NCI-H82 (cell line): ENCODE data around the gene ENPEP.
"Not testable (repeated sequence)": the region's sequence is repeated elsewhere in the genome, so short reads cannot be mapped to it uniquely, and the experiment has no call there.

Experiments
- DNase-seq: peaks from one replicate; lab custom pipeline; 2025; lab: John Stamatoyannopoulos, UW

Gene ENPEP

DNA sequence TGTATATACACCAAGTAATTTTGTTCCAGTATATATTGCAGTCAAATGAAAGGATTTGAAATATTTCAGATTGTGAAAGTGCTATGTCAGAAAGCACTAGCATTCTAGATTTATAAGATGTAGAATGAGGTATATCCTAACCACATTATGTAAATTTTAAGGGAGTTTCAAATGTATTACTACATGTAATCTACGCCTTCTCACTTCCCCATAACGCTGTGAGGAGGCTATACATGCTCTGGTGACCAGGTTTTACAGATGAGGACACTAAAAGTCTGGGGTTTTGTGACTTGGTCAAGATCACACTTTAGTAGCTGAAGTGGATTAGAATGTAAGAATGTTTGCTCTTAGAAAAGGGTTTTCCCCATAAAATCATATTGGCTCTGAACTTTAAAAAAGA, 8.1 kb downstream of the ENPEP start:
- no peak for DNase-seq

DNA sequence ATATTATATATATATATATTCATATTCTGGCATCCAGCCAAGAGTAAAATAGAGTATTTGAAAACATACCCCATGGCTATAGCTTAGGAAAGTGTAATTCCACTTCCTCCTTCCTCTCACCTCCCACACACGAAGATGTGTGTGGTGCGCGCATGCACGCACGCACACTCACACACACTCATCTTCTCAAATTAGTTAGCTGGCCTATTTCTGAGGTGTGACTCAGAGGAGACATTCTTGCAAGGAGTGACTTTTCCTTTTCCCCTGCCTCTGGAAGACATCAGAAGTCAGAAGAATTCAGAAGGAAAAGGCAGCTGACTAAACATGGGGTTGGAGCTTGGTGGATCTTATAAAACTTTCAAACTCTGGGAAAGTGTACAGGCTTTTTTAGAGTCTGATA, 8.8 kb downstream of the ENPEP start:
- no peak for DNase-seq

DNA sequence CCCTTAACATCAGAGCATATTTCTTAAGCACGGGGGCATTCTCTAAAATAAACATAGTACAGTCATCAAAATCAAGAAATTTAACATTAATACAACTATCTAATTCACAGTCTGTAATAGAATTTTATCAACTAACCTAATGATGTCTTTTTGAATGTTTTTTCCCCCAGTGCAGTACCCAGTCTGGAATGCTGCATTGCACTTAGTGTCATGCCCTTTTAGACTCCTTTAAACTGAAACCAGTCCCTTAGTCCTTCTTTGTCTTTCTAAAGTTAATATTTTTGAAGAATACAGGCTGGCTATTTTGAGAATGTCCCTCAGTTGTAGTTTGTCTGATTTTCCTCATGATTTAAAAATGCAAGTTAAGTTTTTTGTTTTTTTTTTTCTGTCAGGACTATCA, 9.5 kb downstream of the ENPEP start:
- no peak for DNase-seq

DNA sequence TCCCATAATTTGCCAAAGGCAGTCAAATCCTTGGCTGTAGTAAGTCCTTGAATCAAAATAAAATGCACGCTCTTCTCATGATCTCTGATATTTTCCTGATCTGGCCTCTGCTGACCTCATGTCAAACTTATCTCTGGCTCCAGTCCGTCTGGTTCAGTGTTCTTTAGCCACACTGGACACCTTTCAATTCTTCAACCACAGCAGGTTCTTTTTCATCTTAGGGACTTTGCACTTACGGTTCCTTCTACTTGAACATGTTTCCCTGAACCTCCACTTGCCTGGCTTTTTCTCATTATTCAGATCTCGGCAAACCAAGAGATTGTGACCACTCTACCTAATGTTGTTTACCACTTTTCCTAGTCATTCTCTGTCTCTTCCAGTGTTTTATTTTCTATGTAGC, 10.3 kb downstream of the ENPEP start:
- DNase-seq: no peak

DNA sequence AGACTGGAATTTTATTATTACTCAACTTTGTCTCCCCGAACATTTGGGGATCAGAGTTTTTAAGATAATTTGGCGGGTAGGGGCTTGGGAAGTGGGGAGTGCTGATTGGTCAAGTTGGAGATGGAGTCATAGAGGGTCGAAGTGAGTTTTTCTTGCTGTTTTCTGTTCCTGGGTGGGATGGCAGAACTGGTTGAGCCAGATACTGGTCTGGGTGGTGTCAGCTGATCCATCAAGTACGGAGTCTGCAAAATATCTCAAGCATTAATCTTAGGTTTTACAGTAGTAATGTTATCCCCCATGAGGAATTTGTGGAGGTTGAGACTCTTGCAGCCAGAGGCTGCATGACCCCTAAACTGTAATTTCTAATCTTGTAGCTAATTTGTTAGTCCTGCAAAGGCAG, 10.9 kb downstream of the ENPEP start:
- not testable (repeated sequence) for DNase-seq

DNA sequence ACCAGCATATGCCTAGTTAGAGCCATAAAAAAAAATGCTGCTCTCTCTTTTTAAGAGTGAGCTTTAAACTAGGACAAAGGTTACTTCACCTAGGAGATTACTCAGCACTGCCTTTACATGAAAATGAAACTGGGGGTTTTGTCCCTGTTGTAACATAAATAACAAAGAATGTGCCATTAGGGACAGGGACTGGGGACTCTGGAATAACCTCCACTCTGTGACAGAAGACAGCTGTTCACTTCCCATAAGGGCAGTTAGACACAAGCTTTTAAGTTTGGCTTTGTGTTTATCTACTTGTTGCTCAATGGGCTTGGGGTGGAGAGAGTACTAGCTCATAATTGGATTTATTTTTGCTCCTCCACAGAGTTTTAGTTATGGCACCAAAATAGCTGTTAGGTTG, 11.9 kb downstream of the ENPEP start:
- peak; percentile 72 for DNase-seq

DNA sequence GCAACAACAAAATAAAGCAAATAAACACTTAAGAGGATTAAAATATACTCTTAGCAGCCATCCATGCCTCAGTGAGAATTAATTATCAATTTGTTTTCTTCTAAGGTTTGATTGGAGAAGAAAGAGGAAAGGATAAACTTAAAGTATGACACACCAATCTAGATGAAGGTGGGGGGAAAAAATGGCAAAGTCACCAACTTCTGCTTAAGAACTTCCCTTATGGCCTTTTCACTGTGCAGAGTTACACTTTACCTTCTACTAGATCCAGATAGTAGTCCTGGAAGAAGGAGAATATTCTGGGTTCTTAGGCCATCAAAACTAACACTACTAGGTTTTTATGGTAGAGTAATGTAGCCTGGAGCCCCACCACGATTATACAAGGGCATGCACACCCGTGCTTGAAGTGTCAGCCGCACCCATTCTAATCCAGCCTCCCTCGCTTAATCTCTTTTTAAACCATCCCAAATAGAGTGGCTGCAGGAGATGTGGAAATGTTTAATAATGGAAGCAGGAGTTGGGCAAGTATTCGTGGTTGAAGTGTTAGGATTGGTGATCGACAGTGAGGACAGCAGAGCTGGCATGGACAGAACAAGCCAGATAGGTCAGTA, 14.1 kb downstream of the ENPEP start:
- DNase-seq: peak; percentile 19

DNA sequence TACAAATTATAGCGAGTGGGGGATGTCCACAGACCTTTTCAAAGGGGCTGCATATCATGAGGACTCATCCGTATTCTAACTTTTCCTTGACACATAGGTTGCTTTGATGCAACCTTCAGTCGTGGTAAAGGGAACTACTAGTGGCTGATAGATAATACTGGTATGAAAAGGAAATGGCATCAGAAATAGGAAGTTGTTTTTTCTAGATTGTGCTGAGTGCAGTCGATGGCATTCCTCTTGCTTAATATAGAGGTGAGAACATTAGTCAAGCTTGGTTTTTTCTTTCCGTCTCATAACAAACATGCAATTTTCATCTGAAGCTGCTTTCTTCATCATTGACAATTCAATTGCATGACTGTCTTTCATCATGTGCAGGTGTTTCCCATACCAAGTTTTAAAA, 16.6 kb downstream of the ENPEP start:
- no peak for DNase-seq

DNA sequence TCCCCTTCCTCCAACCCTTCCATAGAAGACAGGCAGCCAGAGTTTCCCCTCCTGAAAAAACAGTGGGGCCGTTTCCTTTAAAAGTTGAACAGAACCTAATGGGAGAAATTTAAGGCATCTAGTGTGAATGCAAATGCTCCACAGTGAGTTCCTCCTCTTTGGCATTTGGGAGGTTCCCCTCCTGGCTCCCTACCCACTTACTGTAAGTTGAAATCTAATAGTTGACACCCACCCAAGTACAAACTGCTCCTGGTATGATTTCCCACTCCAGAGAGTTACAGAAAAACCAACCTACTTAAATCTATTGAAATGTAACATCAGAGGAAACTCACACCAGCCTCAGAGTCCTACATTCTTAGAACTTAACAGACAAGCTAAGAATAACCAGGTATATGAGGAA, 17.6 kb downstream of the ENPEP start:
- no peak for DNase-seq

DNA sequence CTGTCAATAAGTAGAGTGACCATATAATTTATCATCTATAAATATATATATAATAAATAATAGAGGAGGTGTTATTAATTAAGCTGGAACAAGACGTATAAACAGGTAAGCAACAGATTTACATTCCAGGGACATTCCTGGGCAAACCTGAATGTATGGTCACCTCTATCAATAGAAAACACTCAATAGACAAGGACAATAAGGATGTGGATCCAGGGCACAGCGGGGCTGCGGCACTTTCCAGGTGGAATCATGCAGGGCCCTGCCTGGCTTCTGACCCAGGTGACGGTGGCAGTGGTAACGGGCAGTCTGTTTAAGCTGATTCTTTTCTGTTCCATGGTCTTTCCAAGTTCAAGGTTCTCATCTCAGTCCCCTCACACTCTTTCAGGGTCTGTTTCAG, 22.5 kb downstream of the ENPEP start:
- DNase-seq: no peak

DNA sequence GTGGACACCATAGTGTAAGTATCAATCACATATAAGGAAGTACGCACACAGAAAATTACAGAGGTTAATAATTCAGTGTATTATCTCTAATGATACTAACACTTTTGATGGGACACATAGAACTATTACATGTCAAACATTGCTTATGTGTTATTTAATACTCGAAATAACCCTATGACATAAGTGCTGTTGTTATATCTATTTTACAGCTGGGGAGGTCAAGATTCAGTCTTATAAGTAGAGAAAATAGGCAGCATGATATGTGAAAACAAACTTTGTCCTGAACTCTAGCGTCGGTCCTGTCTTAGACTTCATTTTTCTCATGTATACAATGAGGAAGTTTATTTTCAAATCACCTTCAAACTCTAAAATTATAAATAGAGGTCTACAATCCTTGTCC, 23.2 kb downstream of the ENPEP start:
- DNase-seq: no peak

DNA sequence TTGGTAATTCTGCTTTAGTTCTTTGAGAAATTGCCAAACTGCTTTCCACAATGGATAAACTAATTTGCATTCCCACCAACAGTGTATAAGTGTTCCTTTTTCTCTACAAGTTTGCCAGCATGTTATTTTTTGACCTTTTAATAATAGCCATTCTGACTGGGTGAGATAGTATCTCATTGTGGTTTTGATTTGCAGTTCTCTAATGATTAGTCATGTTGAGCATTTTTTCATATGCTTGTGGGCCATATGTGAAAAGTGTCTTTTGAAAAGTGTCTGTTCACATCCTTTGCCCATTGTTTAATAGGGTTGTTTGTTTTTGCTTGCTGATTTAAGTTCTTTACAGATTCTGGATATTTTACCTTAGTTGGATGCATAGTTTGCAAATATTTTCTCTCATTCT, 25.9 kb downstream of the ENPEP start:
- DNase-seq: no peak

DNA sequence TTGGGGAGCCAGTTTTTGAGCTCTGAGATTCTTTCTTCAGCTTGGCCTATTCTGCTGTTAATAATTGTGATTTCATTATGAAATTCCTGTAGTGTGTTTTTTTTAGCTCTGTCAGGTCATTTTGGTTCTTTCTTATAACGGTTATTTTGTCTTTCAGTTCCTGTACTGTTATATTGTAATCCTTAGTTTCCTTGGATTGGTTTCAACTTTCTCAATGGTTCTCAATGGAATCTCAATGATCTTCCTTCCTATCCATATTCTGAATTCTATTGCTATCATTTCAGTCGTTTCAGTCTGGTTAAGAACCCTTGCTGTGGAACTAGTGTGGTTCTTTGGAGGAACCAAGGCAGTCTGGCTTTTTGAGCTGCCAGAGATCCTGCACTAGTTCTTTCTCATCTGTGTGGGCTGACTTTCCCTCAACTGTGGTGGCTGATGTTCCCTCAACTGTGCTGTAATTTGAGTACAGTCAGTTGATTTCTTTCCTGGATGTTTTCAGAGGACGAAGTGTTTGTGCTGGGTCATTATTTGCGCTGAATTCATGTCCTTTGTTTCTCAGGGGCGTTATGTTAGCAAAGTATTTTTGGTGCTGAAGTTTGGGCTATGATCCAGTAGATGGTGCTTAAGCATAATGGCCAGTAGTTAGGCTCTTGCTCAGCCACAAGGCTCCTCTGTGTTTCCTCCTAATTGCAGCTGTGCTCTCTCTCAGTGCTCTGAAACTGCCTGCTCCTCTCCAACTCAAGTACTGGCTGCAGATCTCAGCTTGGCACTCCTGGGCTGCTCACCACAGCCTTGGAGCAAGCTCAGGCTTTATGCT, 27.5 kb downstream of the ENPEP start:
- DNase-seq: no peak

DNA sequence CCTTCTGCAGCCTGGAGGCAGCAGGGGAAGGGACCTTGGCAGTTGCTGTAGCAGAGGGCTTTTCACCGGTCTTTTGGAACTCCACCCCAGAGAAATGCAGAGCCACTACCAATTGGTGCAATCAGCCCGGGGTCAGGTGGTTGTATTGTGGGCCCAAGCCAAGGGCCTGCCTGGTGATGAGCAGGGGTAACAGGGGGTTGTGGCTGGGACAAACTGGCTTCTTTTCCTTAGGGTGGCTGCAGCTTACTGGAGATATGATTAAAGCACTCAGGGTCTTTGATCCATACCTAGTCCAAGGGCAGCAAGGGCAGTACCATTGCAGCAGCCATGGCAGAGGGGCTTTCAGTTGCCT, 28.1 kb downstream of the ENPEP start:
- no peak for DNase-seq

DNA sequence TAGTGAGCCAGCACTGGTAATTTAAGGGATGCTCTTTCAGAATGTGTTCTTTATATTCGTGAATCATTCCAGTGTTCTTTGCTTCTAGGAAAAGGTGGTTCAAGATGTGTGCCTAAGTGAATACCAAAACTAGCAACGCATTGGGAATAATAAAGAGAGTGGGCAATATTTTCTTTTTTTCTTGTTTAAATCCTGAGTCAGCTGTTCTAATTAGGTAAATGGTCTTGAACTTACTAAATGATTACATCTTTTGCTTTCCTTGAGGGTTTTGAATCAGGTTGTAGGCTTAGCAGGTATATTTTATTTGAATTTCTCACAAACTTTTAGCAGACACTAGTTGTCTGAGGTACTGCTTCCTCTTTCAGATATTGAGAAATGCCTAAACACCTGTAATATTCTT, 29.5 kb downstream of the ENPEP start:
- DNase-seq: no peak

DNA sequence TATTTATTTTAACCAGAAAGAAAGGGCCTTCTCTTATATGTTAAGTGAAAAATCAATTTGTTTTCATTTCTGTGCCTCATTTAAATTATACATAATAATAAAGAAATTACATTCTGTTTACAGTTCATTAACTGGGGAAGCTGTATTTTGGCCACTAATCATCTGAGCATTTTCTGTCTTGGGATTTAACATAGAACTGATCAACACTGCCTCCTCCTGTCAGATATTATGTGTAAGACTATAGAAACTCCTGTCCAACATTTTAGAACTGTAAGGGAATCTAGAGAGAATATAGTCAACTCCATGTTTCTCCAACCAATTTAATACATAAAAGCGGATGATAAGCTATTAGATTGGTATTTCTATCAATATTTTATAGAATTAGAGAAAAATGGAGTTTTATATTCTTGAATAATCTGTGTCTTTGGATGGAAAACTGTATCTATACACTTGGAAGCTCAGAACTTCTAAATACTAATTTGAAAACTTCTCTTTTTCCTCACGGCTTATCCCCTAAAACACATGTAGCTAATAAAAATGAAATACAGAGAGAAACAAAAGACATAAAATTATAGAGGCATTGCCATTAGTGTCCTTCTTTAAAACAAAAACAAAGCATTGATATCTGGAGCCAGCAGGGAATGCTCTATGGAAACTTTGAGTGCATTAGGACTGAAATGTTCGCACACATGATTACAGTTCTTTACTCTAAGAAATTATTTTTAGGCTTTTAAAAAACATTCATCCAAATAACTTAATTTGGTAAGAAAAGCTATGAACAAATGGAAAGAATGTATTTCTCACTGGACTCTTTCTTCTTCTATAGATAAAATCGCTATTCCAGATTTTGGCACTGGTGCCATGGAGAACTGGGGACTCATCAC, 33.1 kb downstream of the ENPEP start:
- peak; percentile 43 for DNase-seq

DNA sequence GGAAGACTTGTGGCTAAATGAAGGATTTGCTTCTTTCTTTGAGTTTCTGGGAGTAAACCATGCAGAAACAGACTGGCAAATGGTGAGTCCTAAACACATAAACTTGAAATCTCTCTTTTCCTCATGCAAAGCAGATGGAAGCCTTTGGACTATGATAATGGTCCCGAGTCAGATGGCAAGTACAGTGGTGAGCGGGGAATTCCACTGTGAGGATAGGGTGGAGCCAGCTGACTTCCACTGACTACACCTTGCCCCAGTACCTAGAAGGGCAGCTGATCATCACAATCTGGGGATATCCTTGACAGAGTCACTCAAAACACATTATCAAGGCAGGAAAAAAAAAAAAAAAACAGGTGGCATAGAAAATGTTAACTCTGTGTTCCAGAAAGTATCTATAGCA, 34.3 kb downstream of the ENPEP start:
- DNase-seq: no peak

DNA sequence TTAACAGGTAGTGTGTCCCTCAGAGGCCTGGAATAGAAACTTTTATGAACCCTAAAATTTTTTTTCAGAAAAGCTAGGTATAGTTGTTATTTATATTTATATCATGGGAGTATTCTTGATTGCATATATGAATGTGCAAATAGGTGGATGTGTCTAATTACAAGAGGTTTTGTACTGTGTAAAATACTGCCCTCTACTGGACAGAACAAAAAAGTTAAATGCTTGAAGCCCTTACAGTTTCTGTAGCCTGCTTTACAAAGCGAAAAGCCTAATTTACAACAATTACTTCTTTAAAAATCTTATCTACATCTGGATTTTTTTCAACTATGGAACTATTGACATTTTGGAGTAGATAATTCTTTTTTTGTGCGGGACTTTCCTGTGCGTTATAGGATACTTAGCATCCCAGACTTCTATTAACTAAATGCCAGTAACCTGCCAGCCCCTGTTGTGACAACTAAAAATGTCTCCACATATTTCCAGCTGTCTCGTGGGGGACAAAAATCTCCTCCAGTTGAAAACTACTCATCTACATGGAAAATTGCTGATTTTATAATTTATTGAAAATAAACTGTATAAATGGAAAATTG, 35.1 kb downstream of the ENPEP start:
- peak; percentile 76 for DNase-seq

DNA sequence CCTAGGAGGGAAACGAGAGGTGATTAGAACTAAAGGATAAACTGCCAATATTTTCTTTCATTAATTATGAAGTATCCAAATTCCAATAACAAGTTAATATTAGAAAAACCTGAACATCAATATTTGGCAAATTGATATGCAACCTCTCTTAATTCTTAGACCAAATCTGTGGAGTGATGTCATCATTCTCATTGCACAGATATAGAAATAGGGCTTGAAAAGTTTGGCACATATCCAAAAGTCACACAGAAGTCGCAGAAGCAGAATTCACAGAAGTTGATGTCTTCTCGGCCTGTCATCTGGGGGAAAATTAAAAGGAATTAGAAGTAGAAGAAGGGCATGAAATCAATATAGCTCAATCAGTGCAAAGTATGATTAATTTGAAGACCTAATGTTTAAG, 36.9 kb downstream of the ENPEP start:
- no peak for DNase-seq

DNA sequence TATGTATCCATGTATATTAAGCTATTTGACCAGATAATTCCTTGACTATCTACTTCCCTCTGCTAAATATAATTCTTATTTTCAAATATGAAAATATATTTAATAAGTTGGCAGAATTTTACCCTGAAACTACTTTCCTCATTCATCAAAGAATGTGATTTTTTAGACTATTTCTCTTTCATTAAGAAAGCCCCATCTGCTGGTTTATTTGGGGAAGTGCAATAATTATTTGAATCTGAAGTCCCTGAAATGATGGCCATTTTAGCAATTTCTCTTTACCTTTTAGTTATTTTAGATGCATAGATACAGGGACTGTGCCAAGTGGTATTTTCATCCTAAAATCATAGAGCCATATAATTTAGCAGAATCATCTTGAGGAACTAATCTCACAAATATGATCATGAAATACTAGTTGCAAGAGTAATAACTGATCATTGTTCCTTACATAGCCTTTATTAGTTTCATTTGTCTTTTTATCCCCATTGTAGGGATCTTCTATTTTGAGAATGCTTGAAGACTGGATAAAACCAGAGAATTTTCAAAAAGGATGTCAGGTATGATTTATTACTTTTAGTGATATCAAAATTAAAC, 39.0 kb downstream of the ENPEP start:
- peak; percentile 43 for DNase-seq

DNA sequence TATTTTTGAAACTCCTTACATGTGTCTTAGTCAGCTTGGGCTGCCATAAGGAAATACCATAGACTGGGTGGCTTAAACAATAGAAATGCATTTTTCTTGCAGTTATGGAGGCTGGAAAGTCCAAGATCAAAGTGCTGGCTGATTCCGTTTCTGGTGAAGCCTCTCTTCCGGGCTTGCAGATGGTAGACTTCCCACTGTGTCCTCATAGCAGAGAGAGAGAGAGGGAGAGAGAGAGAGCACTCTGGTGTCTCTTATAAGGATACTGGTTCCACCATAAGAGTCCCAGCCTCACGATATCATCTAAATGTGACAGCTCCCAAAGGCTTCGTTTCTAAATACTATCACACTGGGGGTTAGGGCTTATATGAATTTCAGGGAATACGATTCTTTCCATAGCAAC, 39.7 kb downstream of the ENPEP start:
- DNase-seq: no peak
